ENCODE measurements around the gene RXFP2.

The RXFP2 gene, protein sequence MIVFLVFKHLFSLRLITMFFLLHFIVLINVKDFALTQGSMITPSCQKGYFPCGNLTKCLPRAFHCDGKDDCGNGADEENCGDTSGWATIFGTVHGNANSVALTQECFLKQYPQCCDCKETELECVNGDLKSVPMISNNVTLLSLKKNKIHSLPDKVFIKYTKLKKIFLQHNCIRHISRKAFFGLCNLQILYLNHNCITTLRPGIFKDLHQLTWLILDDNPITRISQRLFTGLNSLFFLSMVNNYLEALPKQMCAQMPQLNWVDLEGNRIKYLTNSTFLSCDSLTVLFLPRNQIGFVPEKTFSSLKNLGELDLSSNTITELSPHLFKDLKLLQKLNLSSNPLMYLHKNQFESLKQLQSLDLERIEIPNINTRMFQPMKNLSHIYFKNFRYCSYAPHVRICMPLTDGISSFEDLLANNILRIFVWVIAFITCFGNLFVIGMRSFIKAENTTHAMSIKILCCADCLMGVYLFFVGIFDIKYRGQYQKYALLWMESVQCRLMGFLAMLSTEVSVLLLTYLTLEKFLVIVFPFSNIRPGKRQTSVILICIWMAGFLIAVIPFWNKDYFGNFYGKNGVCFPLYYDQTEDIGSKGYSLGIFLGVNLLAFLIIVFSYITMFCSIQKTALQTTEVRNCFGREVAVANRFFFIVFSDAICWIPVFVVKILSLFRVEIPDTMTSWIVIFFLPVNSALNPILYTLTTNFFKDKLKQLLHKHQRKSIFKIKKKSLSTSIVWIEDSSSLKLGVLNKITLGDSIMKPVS

GRCh38 chr13:31739226-31739625, at the start of gene RXFP2:
Gene RXFP2 (plus strand): TSS chr13:31739526. CDS start chr13:31739613, 87 bp downstream.
- no peak for DNase-seq

DNA sequence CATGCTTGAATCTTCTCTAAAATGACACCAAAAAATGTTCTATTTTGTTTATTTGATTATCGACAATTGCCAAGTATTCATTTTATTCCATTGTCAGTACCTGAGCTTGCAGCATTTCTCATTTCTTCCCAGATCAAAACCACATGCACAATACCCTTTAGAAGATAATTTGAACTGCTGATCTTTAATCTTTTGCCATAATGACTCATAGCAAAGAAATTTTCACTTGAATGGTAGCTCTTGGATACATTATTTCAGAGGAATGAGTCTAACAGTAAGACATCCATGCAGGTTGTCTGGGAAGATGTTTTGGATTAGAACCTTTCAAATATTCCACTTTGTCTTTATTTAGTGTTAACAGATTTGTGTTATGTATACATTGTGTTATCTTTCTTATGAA, 42.0 kb upstream of the RXFP2 start:
- DNase-seq: no peak

DNA sequence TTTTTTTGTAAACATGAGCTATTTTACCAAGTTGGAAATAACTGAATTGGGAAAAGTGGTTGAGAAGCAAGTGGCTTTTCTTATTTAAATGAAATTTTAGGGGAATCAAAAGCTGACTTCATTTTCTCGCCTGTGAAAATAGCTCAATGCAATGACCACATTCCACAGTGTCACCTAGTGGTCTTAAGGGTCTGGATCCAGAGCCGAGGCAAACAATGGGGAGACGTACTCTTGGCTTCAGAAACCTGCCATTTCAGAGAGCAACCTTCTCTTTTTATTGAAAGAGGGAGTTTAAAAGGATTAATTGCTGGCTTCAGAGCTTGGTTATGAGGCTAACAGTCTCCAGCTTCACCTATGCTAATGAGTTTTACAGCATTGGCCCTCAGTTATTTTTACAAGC, 39.7 kb upstream of the RXFP2 start:
- DNase-seq: no peak

- DNase-seq: no peak
These were observed 35.5 kb upstream of the RXFP2 start for GRCh38 chr13:31703780-31704179.

DNA sequence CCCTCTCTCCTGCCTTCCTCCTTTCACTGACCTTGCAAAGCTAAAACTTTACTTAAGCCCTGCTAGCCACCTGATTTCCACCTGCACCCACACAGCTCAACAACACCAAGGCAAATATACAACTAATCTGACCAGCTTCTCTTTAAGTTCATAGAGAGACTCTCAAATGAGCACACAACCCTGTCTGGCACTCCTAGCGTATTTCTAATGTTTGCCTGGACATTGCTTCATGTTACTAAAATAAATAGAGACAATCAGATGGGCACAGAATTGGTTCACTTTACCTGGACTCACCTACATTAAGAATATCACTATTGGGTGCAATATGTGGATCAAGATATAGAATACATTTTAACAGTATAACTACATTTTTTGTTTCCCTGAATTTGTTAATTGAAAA, 33.2 kb upstream of the RXFP2 start:
- DNase-seq: no peak

DNA sequence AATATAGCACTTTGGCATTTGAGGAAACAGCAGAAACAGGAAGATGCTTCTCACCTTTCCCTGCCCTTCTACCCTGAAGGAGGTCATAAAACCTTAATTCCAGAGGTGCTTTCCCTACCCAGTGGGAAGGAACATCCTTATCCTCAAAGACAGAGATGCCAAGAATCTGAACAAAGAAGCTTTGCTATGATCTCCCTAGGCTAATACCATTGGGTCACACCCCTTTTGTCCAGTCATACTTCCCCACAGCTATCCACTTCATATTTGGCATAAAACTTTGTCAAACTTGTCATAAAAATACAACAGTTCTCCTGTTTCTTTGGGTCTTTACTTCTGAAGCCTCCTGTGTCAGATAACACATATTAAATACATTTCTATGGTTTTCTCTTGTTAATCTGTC, 21.7 kb upstream of the RXFP2 start:
- DNase-seq: no peak

DNA sequence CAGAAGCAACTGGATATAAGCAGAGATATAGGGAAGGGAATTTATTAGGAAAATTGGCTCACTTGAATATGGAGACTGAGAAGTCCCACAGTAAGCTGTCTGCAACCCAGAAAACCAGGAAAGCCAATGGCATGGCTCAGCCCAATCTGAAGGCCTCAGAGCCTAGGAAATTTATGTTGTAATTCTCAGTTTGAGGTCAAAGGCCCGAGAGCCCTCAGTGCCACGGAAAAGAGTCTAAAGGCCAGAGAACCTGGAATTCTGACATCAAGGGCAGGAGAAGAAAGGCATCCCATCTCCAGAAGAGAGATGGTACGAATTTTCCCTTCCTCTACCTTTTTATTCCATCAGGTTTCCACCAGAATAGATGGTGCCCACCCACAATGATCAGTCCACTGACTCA, 20.1 kb upstream of the RXFP2 start:
- no peak for DNase-seq

GRCh38 chr13:31722673-31723072, 16.7 kb upstream of the RXFP2 start:
- DNase-seq: peak; percentile 25

GRCh38 chr13:31725841-31726240, 13.5 kb upstream of the RXFP2 start:
- no peak for DNase-seq

DNA sequence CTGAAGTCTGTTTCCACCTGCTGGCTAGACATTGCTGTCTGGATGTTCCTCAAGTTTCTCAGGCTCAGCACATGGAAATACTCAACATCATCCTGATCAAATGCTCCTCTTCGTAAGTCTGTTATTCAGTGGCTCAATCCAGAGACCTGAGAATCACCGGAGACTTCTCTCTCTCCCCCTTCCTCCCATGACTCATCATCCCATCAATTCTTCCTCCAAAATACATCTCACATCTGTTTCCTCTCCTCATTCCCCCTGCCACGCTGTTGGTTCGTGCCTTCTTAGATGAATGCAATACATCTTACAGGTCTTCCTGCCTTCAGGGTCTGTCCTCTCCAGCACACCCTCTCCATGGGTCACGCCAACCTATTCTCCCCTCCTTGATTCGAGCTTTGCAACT, 7.4 kb upstream of the RXFP2 start:
- no peak for DNase-seq

DNA sequence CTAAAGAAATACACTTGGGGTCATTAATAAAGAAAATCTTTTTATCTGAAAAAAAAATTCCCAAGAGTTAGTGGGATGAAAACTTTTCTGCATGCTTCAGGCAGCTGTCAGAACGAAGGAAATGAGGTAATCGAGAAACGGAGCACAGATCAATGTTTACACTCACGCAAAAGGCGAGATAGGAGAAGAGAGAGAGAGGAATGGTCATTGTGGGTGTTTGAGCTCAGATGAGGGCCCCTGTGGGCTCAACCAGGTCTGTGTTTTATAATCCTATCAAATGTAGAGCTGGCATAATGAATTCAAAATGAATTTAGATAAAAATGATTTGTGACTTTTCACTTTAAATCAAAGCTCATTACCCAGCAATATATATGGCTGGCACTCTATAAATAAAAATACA, 6.3 kb upstream of the RXFP2 start:
- no peak for DNase-seq

- DNase-seq: no peak
These were observed 5.7 kb upstream of the RXFP2 start for GRCh38 chr13:31733647-31734046.

DNA sequence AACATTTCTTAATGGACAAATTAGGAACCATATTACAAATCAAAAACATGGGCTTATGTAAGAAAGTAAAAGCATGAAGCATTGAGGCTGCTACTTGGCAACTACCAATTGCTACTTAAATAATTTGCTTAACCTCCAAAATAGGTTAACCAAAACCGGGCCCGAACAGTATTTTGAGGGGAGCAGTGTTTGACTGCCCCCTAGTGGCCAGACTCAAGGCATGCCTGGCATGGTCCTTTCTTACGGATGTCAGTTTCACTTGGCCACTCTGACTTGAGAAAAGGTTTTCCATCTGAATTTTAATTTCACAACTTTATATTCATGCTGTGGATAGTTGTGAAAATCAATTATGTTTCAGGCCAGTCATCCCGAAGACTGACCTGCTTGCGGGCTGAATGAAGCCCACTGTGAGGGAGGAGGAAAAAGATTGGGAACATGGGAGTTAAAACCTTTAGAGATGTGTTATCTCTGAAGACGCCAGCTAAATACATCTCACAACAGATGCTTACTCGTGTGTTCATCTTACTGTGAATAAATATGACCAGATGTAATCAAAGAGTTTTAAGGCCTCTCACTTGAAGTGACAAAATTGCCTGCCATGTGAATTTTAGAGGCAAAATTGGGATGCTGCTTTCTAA, 2.9 kb downstream of the RXFP2 start:
- no peak for DNase-seq

DNA sequence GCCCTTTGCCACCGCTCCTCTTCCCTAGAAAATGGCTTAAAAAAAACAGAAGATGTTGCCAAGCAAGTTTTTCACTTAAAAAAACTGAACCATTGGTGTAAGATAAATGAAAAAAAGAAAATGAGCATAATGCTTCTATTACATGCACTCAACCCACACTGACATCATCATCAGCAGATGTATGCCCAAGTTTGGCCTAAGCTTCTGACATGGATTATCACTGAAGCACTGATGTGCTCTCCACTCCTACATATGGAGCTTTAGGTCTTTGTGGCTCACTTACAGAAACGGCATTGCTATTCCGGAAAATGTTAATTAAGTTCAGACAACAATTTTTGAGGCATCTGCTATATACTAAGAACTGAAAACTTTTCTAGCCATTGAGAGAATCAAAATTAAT, 8.0 kb downstream of the RXFP2 start:
- DNase-seq: no peak

- DNase-seq: no peak
These were observed 8.6 kb downstream of the RXFP2 start for GRCh38 chr13:31747966-31748365.

GRCh38 chr13:31749929-31750328, 10.6 kb downstream of the RXFP2 start:
- DNase-seq: no peak

DNA sequence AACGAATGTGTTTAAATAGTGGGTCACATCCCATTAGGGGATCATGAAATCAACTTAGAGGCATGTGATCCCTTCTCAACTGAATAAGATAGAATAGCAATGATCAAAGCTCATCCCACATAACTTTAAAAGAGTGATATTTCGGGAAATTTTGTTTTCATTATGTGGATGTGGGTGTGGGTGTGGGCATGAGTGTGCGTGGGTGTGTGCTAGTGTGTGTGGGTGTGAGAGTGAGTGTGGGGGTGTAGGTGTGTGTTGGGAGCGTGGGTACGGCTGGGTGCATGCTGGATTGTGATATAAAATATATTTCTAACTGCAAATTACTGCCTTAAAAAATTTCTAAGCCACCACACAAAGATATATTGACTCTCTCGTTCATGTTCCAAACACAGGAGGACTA, 15.9 kb downstream of the RXFP2 start:
- DNase-seq: no peak

- DNase-seq: no peak
These were observed 16.5 kb downstream of the RXFP2 start for GRCh38 chr13:31755803-31756212.

DNA sequence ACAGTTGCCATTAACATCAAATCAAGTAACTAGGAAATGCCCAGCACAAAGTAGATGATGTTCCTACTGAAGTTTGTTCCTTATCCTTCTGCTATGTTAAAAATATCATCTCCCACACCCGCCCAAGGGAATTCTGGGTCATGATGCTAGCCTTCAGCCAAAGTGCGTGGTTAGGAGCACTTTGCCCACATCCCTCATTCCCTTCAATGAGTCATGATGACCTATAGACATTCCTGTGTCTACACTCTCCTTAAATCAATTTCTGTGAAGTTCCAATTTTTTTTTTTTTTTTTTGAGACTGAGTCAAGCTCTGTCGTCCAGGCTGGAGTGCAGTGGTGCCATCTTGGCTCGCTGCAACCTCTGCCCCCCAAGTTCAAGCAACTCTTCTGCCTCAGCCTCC, 17.0 kb downstream of the RXFP2 start:
- no peak for DNase-seq

DNA sequence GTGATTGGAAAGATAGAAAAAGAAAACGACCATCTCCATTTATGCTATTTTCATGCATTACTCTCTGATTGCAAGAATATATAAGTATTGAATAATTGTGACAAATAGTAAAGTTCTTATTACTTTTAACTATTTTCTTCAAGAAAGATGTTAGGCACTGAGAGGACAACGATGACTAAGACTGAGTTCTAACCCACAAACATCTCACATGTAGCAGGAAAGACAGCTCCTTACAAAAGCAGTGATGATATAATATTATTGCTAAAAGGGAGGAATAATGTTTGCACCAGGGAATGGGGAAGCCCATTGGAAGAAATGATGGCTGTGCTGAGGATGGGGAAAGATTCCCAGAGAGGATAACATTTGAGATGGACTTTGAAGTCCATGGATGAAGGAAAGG, 22.6 kb downstream of the RXFP2 start:
- no peak for DNase-seq

DNA sequence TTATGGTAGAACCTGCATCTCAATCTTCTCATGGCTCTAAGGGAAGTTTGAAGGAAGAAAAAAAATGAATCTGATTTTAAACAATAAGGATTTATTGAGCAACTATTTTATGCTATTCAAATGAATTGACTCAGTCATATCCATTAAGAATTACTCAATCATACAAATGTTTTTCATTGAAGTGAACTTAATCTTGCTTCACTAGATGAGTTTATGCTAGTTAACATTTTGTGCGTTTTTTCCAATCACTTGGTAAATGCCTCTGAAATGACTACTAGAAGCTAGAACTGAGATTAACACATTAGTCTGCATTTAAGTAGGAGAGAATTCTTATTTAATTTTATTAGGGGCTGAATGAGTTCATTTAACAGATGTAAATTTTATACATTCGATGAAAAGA, 25.2 kb downstream of the RXFP2 start:
- no peak for DNase-seq

- DNase-seq: no peak
These were observed 25.9 kb downstream of the RXFP2 start for GRCh38 chr13:31765138-31765785.

- DNase-seq: no peak
These were observed 28.0 kb downstream of the RXFP2 start for GRCh38 chr13:31767175-31767900.

All from DMS153 (cell line).